H9 (cell line): ENCODE measurements around the gene NAV1. TPM values are rescaled to one million over a fixed set of nuclear protein-coding genes. Genes with fewer than 3 reads are reported as not detected.

ENCODE experiments used
- DNase-seq: peaks from one replicate; pipeline ENCODE4 v3.0.0-alpha.2; 2017
- H2AFZ ChIP-seq: one replicate; pipeline ENCODE4 v1.6.1; 2013; ENCODE audit warnings: mild to moderate bottlenecking, low read length, control low read depth, moderate library complexity
- H2AK5ac ChIP-seq: 2 replicates; pipeline ENCODE4 v1.6.1; 2013; ENCODE audit warnings: low read length, control low read depth, mixed read lengths; ENCODE audit not compliant: insufficient read length
- H2BK120ac ChIP-seq: one replicate; pipeline ENCODE4 v1.6.1; 2013; ENCODE audit warnings: low read depth, mild to moderate bottlenecking, low read length, control low read depth, inconsistent platforms; ENCODE audit not compliant: poor library complexity, severe bottlenecking
- H2BK12ac ChIP-seq: 2 replicates; pipeline ENCODE4 v1.6.1; 2013; ENCODE audit warnings: low read length, control low read depth, mixed read lengths, low read depth; ENCODE audit not compliant: insufficient read length
- H2BK15ac ChIP-seq: 2 replicates; pipeline ENCODE4 v1.6.1; 2013; ENCODE audit warnings: low read depth, low read length, control low read depth
- H2BK20ac ChIP-seq: one replicate; pipeline ENCODE4 v1.6.1; 2013; ENCODE audit warnings: low read depth, mild to moderate bottlenecking, low read length, control low read depth, inconsistent platforms; ENCODE audit not compliant: poor library complexity, severe bottlenecking
- H2BK5ac ChIP-seq: 2 replicates; pipeline ENCODE4 v1.6.1; 2013; ENCODE audit warnings: low read length, control low read depth, mixed read lengths; ENCODE audit not compliant: insufficient read length
- H3K14ac ChIP-seq: 2 replicates; pipeline ENCODE4 v1.6.1; 2013; ENCODE audit warnings: low read length, control low read depth; ENCODE audit not compliant: insufficient read depth
- H3K18ac ChIP-seq: 2 replicates; pipeline ENCODE4 v1.6.1; 2013; ENCODE audit warnings: low read depth, mild to moderate bottlenecking, mixed read lengths, low read length, control low read depth; ENCODE audit not compliant: insufficient read length
- H3K23ac ChIP-seq: 2 replicates; pipeline ENCODE4 v1.6.1; 2013; ENCODE audit warnings: low read length, control low read depth, mixed read lengths, low read depth; ENCODE audit not compliant: insufficient read length
- H3K23me2 ChIP-seq: 2 replicates; pipeline ENCODE4 v1.6.1; 2013; ENCODE audit warnings: low read depth, mild to moderate bottlenecking, mixed read lengths, low read length, control low read depth; ENCODE audit not compliant: insufficient read length, poor library complexity, severe bottlenecking
- H3K27ac ChIP-seq: 2 replicates; pipeline ENCODE4 v1.5.1; 2013; ENCODE audit warnings: low read length, control low read depth, mixed read lengths, low read depth; ENCODE audit not compliant: insufficient read length
- H3K27me3 ChIP-seq: 2 replicates; pipeline ENCODE4 v1.6.1; 2013; ENCODE audit warnings: low read length, control low read depth, inconsistent platforms; ENCODE audit not compliant: insufficient read depth
- H3K4ac ChIP-seq: 2 replicates; pipeline ENCODE4 v1.6.1; 2013; ENCODE audit warnings: low read depth, mild to moderate bottlenecking, control low read depth, inconsistent platforms, low read length, moderate library complexity
- H3K4me1 ChIP-seq: 2 replicates; pipeline ENCODE4 v1.6.1; 2013; ENCODE audit warnings: low read length, control low read depth, inconsistent platforms; ENCODE audit not compliant: insufficient read depth
- H3K4me2 ChIP-seq: 2 replicates; pipeline ENCODE4 v1.6.1; 2013; ENCODE audit warnings: low read length, control low read depth, mixed read lengths; ENCODE audit not compliant: insufficient read length, insufficient read depth
- H3K56ac ChIP-seq: 2 replicates; pipeline ENCODE4 v1.6.1; 2013; ENCODE audit warnings: low read depth, mild to moderate bottlenecking, mixed read lengths, low read length, control low read depth; ENCODE audit not compliant: insufficient read length
- H3K79me1 ChIP-seq: 2 replicates; pipeline ENCODE4 v1.6.1; 2013; ENCODE audit warnings: low read depth, mild to moderate bottlenecking, moderate library complexity, low read length, control low read depth, inconsistent platforms; ENCODE audit not compliant: insufficient read depth, poor library complexity, severe bottlenecking
- H3K79me2 ChIP-seq: 2 replicates; pipeline ENCODE4 v1.6.1; 2013; ENCODE audit warnings: low read length, control low read depth, inconsistent platforms; ENCODE audit not compliant: insufficient read depth
- H3K9ac ChIP-seq: 2 replicates; pipeline ENCODE4 v1.6.1; 2013; ENCODE audit warnings: low read length, control low read depth, mixed read lengths; ENCODE audit not compliant: insufficient read length; ENCODE audit errors: extremely low read depth
- H3K9me3 ChIP-seq: one replicate; pipeline ENCODE4 v1.6.1; 2013; ENCODE audit warnings: low read depth, low read length, inconsistent platforms; ENCODE audit not compliant: control insufficient read depth
- H3T11ph ChIP-seq: one replicate; pipeline ENCODE4 v1.6.1; 2013; ENCODE audit warnings: mild to moderate bottlenecking, low read length, control low read depth, inconsistent platforms
- H4K20me1 ChIP-seq: one replicate; pipeline ENCODE4 v1.6.1; 2013; ENCODE audit not compliant: control insufficient read depth, insufficient read length, insufficient read depth
- H4K5ac ChIP-seq: 2 replicates; pipeline ENCODE4 v1.6.1; 2013; ENCODE audit warnings: low read depth, mild to moderate bottlenecking, mixed read lengths, low read length, control low read depth; ENCODE audit not compliant: insufficient read length
- H4K8ac ChIP-seq: replicated peaks from 2 replicates; pipeline ENCODE4 v1.6.1; 2013; ENCODE audit warnings: low read length, control low read depth, mixed read lengths, low read depth; ENCODE audit not compliant: insufficient read length
- H4K91ac ChIP-seq: 2 replicates; pipeline ENCODE4 v1.6.1; 2013; ENCODE audit warnings: low read depth, mild to moderate bottlenecking, moderate library complexity, mixed read lengths, low read length, control low read depth; ENCODE audit not compliant: insufficient read length
- H3K27ac Mint-ChIP-seq, 3 experiments: 2 replicates in 2 of 3; 3 replicates in 1 of 3; pipeline ENCODE4 v1.8.0; 2020 to 2021; ENCODE audit warnings: mixed read lengths in 3 of 3, mild to moderate bottlenecking in 1 of 3, moderate library complexity in 1 of 3
- H3K27me3 Mint-ChIP-seq: 2 replicates; pipeline ENCODE4 v1.8.0; 2021; ENCODE audit warnings: low read depth, mild to moderate bottlenecking, moderate library complexity, mixed read lengths
- H3K36me3 Mint-ChIP-seq, 3 experiments: 2 replicates in 2 of 3; 3 replicates in 1 of 3; pipeline ENCODE4 v1.8.0; 2020 to 2021; ENCODE audit warnings: low read depth in 3 of 3, mixed read lengths in 3 of 3; ENCODE audit not compliant: insufficient read depth in 1 of 3
- H3K4me1 Mint-ChIP-seq, 2 experiments: 2 replicates each; pipeline ENCODE4 v1.8.0; 2020; ENCODE audit warnings: mixed read lengths in 2 of 2
- H3K4me3 Mint-ChIP-seq, 2 experiments: 2 replicates in 1 of 2; 3 replicates in 1 of 2; pipeline ENCODE4 v1.8.0; 2020 to 2021; ENCODE audit warnings: mild to moderate bottlenecking in 2 of 2, mixed read lengths in 2 of 2, moderate library complexity in 1 of 2
- H3K9me3 Mint-ChIP-seq, 2 experiments: 2 replicates in 1 of 2; 3 replicates in 1 of 2; pipeline ENCODE4 v1.8.0; 2020; ENCODE audit warnings: mild to moderate bottlenecking in 2 of 2, mixed read lengths in 2 of 2, moderate library complexity in 1 of 2
- WGBS: extraction: QIAGEN DNeasy Blood & Tissue Kit; methylation state at CpG from one replicate; pipeline ENCODE4 v1.1.7; 2013; ENCODE audit warnings: missing lambda C conversion rate, low lambda C conversion rate, mixed read lengths; ENCODE audit not compliant: insufficient read length; ENCODE audit errors: extremely low coverage; 5-methylcytosine and 5-hydroxymethylcytosine counted together
- total RNA-seq: library from RNA; stranded (reverse); gene quantifications from 2 replicates; pipeline ENCODE4 v1.2.1, GENCODE V29; 2021
- TF ChIP-seq, protein P1 (sequence below): fragments of 200-600 bp; sonication (generic); conservative IDR thresholded peaks from 3 replicates; pipeline ENCODE4 v1.8.0; 2021; ENCODE audit warnings: antibody characterized with exemption, mild to moderate bottlenecking

The NAV1 gene
- total RNA-seq, 1 experiment from 2014 or later = 20.5 TPM

DNA sequence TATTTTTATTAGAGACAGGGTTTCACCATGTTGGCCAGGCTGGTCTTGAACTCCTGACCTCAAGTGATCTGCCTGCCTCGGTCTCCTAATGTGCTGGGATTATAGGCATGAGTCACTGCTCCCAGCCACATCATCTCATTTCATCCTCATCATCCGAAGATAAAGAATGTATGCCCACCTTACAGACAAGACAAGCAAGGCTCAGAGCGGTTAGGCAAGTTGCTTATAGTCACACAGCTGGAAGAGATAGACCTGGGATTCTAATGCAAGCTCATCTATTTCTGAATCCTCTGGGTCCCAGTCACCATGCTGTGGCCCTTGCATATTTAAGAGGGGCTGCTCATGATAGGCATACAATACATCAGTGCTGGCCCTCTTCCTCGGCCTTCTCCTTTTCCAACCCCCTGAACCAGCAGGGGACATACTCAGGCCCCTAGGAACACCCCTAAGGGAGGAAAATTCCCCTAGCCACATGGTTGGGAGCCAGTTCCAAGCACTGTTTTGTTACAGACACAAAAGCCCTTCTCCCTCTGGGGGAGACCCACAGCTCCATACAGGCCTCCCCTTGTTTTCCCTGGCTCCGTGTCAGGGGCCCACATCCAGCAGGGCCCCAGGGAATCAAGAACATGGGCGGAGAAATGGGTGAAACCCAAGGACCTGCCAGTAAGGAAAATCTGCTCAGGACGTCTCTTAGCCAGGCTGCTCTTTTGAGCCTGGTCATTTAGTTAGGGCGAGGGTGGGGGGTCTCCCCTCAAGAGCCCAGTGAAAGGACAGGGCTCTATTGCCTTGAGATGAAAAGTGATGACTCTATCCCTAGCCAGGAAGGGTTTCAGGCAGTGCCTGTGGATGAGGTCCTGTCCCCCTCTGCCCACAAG is 38.9 kb upstream of the NAV1 start:
- Mint-ChIP-seq H3K27me3 (no peaks in the 10 kb centered on the region; the same call in 1 of the 2 replicates), H3K36me3 (no peaks in the 10 kb centered on the region), H3K27ac (peak overlapping the region; percentile 64 to 91 (median 76); a peak in 4 of 7 replicates), H3K4me3 (no peak overlapping the region), H3K9me3 (no peaks in the 10 kb centered on the region), H3K4me1 (peaks cover 35 to 56% of the 10 kb centered on the region in 2 experiments)
- Histone ChIP-seq H4K5ac (no peak overlapping the region), H3K9ac (no peak overlapping the region), H2AK5ac (no peak overlapping the region), H4K91ac (no peak overlapping the region), H3K4me1 (peaks cover 8% of the 10 kb centered on the region), H3T11ph (no peak overlapping the region), H2BK12ac (no peak overlapping the region), H3K9me3 (no peaks in the 10 kb centered on the region), H3K79me2 (no peaks in the 10 kb centered on the region), H3K79me1 (no peaks in the 10 kb centered on the region), H4K20me1 (no peaks in the 10 kb centered on the region), H3K23me2 (no peaks in the 10 kb centered on the region), H3K27me3 (no peaks in the 10 kb centered on the region), H2BK20ac (no peak overlapping the region), H4K8ac (no peak overlapping the region), H2BK120ac (no peak overlapping the region), H3K4me2 (no peak overlapping the region), H2BK15ac (no peak overlapping the region), H2BK5ac (no peak overlapping the region), H3K18ac (peak overlapping the region; percentile 47), H2AFZ (no peak overlapping the region), H3K56ac (no peak overlapping the region), H3K4ac (no peak overlapping the region), H3K27ac (no peak overlapping the region), H3K14ac (no peak overlapping the region), H3K23ac (no peak overlapping the region)
- no CpG with 5 or more reads among the region's 8 CpGs for WGBS
- no peak for DNase-seq
- TF ChIP-seq, protein P1, sequence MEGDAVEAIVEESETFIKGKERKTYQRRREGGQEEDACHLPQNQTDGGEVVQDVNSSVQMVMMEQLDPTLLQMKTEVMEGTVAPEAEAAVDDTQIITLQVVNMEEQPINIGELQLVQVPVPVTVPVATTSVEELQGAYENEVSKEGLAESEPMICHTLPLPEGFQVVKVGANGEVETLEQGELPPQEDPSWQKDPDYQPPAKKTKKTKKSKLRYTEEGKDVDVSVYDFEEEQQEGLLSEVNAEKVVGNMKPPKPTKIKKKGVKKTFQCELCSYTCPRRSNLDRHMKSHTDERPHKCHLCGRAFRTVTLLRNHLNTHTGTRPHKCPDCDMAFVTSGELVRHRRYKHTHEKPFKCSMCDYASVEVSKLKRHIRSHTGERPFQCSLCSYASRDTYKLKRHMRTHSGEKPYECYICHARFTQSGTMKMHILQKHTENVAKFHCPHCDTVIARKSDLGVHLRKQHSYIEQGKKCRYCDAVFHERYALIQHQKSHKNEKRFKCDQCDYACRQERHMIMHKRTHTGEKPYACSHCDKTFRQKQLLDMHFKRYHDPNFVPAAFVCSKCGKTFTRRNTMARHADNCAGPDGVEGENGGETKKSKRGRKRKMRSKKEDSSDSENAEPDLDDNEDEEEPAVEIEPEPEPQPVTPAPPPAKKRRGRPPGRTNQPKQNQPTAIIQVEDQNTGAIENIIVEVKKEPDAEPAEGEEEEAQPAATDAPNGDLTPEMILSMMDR = no peak
